AML-193 (cell line): ENCODE measurements around the gene FBXO46.

Experiments
- DNase-seq, 2 experiments: peaks; one replicate each; lab custom pipeline; 2025; lab: John Stamatoyannopoulos, UW

FBXO46 gene

DNA sequence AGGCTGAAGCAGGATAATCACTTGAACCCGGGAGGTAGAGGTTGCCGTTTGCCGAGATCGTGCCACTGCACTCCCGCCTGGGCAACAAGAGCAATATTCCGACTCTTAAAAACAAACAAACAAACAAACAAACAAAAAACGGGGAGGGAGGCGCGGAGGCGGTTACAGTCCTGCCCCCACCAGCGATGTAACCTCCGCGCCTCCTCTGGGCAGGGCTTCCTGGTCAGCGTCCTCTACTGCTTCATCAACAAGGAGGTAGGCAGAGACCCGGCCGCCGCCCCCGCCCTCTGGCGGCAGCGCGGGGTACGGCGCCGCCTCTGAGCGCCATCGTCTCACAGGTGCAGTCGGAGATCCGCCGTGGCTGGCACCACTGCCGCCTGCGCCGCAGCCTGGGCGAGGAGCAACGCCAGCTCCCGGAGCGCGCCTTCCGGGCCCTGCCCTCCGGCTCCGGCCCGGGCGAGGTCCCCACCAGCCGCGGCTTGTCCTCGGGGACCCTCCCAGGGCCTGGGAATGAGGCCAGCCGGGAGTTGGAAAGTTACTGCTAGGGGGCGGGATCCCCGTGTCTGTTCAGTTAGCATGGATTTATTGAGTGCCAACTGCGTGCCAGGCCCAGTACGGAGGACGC lies 49.2 kb downstream of the FBXO46 start:
- peak; percentile 75 to 85 for DNase-seq

DNA sequence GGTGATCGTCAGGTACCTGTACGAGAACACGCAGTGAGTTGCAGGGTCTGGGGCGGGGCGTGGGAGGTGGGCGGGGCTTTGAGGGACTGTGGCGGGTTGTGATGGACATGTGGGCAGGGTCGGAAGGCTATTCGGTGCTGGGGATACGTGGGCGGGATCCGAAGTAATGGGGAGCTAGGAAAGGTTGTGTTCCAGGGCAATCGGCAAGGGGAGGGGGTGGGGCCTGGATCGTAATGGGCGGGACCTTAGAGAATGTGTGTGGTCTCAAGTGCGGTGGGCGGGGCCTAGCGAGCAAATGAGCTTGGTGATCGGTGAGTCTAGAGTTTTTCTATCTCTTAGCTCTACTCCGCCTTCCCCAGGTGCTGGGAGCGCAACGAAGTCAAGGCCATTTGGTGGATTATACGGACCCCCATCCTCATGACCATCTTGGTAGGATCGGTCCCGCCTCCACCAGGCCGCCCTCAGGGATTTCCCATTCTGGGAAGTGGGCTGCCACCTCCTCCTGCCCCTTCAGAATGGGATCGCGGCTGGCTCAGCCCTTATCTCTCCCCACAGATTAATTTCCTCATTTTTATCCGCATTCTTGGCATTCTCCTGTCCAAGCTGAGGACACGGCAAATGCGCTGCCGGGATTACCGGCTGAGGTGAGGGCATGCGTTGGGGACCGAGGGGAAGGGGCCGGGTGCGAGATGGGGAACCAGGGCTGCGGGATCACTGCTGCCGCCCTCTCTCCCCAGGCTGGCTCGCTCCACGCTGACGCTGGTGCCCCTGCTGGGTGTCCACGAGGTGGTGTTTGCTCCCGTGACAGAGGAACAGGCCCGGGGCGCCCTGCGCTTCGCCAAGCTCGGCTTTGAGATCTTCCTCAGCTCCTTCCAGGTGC lies 53.1 kb downstream of the FBXO46 start:
- DNase-seq: no peak

DNA sequence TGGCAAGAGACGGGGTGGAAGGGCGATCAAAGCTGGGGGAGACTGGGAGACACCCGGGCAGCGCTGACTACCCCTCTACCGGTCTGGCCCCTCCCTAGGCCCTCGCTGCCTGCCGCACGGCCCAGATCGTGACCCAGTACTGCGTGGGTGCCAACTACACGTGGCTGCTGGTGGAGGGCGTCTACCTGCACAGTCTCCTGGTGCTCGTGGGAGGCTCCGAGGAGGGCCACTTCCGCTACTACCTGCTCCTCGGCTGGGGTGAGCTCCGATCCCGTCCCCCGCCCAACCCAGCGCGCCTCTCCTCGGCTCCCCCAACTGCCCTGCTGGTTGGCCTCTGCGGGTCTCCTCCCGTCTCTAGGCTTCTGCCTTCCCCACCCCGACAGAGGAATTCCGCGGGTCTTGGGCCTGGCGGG lies 53.8 kb downstream of the FBXO46 start:
- no peak for DNase-seq

DNA sequence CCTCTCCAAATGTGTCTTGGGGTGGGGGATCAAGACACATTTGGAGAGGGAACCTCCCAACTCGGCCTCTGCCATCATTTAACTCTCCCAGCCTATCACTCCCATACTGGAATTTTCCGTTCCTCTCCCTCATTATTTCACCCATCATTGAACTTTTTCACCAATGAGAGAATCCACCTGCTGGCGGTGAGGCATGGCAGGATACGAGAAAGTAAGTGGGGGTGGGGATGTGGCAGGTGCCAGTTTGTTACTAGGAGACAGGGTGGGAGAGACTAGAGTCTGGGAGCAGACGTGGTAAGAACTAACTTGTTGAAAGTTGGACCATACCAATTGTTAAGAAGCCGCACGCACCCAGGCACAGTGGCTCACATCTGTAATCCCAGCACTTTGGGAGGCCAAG lies 55.8 kb downstream of the FBXO46 start:
- no peak for DNase-seq

DNA sequence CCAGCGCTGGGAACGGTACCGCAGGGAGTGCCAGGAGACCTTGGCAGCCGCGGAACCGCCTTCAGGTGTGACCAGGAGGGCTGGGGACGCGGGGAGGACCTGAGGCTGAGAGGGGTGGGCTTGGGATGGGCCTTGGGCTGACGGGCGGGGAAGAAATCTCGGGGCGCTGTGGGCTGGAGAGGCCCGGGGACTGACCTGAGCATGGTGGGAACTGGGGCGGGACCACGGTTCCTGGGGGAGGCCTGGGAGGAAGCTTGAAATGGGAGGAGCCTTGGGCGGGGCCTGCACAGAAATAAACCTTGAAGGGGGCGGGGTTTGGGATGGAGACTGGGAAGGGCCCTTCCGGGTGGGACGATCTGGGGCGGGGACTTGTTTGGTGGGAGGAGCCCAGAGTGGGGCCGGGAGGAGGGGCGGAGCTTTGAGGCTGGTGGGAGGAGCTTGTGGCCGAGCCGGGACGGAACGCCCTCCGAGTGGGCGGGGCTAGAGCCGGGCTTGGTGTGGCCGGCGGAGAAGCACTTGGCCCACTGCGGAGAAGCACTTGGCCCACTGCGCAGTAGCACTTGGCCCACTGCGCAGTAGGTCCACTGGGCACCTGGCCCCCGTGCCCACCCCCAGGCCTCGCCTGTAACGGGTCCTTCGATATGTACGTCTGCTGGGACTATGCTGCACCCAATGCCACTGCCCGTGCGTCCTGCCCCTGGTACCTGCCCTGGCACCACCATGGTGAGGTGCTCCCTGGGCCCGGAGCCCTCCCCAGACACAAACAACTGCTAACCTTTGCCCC lies 59.8 kb downstream of the FBXO46 start:
- no peak for DNase-seq

GRCh38 chr19:45668342-45668871 lies 62.3 kb downstream of the FBXO46 start:
- no peak for DNase-seq

DNA sequence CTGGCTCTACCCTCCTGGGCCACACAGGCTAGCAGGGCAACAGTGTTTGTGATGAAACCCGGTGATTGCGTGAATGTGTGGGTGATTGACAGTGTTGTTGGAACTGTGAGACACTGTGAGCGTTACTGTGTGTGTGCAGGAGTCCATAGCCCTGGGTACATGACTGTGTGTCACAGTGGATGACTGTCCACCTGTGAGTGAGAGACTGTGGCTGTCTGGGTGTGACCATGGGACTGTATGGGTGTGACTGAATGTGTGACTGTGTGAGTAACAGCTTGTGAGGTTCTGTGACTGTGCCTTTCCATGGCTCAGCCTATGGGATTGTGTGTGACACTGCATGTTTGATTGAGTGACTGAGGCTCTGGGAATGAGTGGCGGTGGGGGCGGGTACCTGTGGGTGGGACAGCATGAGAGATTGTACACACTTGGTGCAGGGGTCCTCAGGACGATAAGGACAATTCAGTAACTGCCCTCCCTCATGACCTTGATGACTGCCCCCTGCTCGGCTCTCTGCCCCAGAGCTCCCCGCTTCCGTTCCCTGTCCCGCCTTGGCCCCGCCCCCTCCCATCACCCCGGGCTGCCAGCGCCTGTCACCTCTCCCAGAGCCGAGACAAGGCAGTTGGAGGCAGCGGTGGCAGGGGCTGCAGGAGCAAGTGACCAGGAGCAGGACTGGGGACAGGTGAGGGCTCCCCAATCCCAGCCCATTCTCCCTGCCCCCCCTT lies 62.9 kb downstream of the FBXO46 start, which contains the start of gene GIPR:
TSS of gene GIPR (plus strand) at position 602 of the 722 bp plus-strand sequence. CDS start 1,300 bp downstream, outside the sequence.
- DNase-seq: peak; percentile 22 to 27

DNA sequence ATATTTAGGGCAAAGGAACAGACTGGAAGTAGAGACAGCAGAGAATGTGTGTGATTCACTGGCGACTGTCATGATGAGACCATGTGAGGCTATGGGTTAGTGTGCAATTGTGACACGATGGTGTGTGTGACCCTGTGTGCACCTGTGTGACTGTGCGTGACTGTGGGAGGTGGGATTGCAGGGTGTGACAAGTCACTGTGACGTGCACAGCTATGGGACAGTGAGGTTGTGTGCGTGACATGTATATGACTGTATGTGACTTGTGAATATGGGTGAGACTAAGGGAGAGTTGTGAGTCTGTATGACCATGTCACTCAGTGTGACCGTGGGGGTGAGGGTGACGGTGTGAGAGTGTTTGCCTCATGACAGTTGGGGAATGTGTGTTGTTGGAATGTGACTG lies 66.1 kb downstream of the FBXO46 start:
- DNase-seq: no peak

- DNase-seq: no peak
Observed at GRCh38 chr19:45663800-45664199, 66.9 kb downstream of the FBXO46 start.

GRCh38 chr19:45660636-45661035 lies 70.1 kb downstream of the FBXO46 start:
- no peak for DNase-seq
